ENCODE data around the gene STK17B. TPM values are rescaled to one million over a fixed set of nuclear protein-coding genes. Genes with fewer than 3 reads are reported as not detected.
A peak's percentile ranks its signal among the peaks of the same experiment; 100 is the strongest.

The STK17B gene
- polyA plus RNA-seq, 12 donors, result 5.4 to 19.9 (median 7.6) TPM; not detected in 1

GRCh38 chr2:196186266-196186980 is 15.0 kb upstream of the STK17B start:
- DNase-seq, result no peak

GRCh38 chr2:196184921-196185320 is 13.5 kb upstream of the STK17B start:
- no peak for DNase-seq

GRCh38 chr2:196183528-196184231 is 12.3 kb upstream of the STK17B start:
- DNase-seq, result no peak

GRCh38 chr2:196183172-196183473 is 11.7 kb upstream of the STK17B start:
- DNase-seq, result no peak

GRCh38 chr2:196182439-196183171 is 11.2 kb upstream of the STK17B start:
- DNase-seq, result no peak

GRCh38 chr2:196181484-196181883 is 10.1 kb upstream of the STK17B start:
- DNase-seq, result no peak

GRCh38 chr2:196177124-196177523 is 5.7 kb upstream of the STK17B start:
- no peak for DNase-seq

GRCh38 chr2:196176142-196176738 is 4.9 kb upstream of the STK17B start:
- DNase-seq, result no peak

- no peak for DNase-seq
Observed at GRCh38 chr2:196174404-196174803, 3.0 kb upstream of the STK17B start.

- no peak for DNase-seq
Observed at GRCh38 chr2:196173505-196173904, 2.1 kb upstream of the STK17B start.

- DNase-seq, result no peak
Observed at GRCh38 chr2:196172951-196173350, 1.6 kb upstream of the STK17B start.

- DNase-seq, result peak; percentile 30
Observed at GRCh38 chr2:196171946-196172345, 568 bp upstream of the STK17B start.

- DNase-seq, result peak; percentile 47
Observed at GRCh38 chr2:196170606-196171247, 651 bp downstream of the STK17B start.

GRCh38 chr2:196170213-196170605 is 1.2 kb downstream of the STK17B start:
- peak; percentile 54 for DNase-seq

- DNase-seq, result no peak
Observed at GRCh38 chr2:196169516-196169915, 1.9 kb downstream of the STK17B start.

- DNase-seq, result no peak
Observed at GRCh38 chr2:196168181-196168580, 3.2 kb downstream of the STK17B start.

GRCh38 chr2:196167666-196168065 is 3.7 kb downstream of the STK17B start:
- DNase-seq, result no peak

- DNase-seq, result no peak
Observed at GRCh38 chr2:196166876-196167275, 4.5 kb downstream of the STK17B start.

GRCh38 chr2:196165016-196165415 is 6.4 kb downstream of the STK17B start:
- DNase-seq, result no peak

GRCh38 chr2:196163285-196163684 is 8.1 kb downstream of the STK17B start:
- no peak for DNase-seq

- no peak for DNase-seq
Observed at GRCh38 chr2:196162586-196163175, 8.7 kb downstream of the STK17B start.

- DNase-seq, result no peak
Observed at GRCh38 chr2:196160946-196161345, 10.4 kb downstream of the STK17B start.

Measured in muscle of arm (tissue), 12 donors.